ENCODE data around the gene GEMIN7.

DNA sequence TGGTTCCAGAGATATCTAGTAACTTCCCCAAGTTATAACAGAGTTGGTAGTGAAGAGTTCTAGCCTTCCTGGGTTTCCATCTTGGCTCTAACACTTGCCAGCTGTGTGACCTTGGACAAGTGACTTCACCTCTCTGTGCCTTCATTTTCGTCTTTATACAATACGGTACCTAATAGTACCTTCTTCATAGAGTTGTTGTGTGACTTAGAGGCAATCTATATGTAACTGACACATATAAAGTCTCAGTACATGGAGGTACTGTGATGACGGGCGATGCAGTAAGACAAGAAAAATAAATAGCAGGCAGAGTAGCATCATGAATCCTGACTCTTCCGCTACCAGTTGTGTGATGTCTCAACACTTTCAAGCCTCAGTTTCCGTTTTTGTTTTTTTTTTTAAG lies 48.2 kb upstream of the GEMIN7 start:
- TF ChIP-seq, protein P1, sequence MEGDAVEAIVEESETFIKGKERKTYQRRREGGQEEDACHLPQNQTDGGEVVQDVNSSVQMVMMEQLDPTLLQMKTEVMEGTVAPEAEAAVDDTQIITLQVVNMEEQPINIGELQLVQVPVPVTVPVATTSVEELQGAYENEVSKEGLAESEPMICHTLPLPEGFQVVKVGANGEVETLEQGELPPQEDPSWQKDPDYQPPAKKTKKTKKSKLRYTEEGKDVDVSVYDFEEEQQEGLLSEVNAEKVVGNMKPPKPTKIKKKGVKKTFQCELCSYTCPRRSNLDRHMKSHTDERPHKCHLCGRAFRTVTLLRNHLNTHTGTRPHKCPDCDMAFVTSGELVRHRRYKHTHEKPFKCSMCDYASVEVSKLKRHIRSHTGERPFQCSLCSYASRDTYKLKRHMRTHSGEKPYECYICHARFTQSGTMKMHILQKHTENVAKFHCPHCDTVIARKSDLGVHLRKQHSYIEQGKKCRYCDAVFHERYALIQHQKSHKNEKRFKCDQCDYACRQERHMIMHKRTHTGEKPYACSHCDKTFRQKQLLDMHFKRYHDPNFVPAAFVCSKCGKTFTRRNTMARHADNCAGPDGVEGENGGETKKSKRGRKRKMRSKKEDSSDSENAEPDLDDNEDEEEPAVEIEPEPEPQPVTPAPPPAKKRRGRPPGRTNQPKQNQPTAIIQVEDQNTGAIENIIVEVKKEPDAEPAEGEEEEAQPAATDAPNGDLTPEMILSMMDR (IDR thresholded peaks at IDR 0.05; ENCODE audit: low read depth, low read length, missing input control): no peak
- TF ChIP-seq TAF1 (conservative IDR thresholded peaks at IDR 0.05): no peak
- TF ChIP-seq, protein P2, sequence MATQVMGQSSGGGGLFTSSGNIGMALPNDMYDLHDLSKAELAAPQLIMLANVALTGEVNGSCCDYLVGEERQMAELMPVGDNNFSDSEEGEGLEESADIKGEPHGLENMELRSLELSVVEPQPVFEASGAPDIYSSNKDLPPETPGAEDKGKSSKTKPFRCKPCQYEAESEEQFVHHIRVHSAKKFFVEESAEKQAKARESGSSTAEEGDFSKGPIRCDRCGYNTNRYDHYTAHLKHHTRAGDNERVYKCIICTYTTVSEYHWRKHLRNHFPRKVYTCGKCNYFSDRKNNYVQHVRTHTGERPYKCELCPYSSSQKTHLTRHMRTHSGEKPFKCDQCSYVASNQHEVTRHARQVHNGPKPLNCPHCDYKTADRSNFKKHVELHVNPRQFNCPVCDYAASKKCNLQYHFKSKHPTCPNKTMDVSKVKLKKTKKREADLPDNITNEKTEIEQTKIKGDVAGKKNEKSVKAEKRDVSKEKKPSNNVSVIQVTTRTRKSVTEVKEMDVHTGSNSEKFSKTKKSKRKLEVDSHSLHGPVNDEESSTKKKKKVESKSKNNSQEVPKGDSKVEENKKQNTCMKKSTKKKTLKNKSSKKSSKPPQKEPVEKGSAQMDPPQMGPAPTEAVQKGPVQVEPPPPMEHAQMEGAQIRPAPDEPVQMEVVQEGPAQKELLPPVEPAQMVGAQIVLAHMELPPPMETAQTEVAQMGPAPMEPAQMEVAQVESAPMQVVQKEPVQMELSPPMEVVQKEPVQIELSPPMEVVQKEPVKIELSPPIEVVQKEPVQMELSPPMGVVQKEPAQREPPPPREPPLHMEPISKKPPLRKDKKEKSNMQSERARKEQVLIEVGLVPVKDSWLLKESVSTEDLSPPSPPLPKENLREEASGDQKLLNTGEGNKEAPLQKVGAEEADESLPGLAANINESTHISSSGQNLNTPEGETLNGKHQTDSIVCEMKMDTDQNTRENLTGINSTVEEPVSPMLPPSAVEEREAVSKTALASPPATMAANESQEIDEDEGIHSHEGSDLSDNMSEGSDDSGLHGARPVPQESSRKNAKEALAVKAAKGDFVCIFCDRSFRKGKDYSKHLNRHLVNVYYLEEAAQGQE (IDR thresholded peaks at IDR 0.05): no peak
